Measurements from ENCODE around the gene UBE3C. TPM values are rescaled to one million over a fixed set of nuclear protein-coding genes. Genes with fewer than 3 reads are reported as not detected.
"Not testable (repeated sequence)": the region's sequence is repeated elsewhere in the genome, so short reads cannot be mapped to it uniquely, and the experiment has no call there.

UBE3C gene
- total RNA-seq, 1 donor from 2014 or later, result 65.3 TPM

DNA sequence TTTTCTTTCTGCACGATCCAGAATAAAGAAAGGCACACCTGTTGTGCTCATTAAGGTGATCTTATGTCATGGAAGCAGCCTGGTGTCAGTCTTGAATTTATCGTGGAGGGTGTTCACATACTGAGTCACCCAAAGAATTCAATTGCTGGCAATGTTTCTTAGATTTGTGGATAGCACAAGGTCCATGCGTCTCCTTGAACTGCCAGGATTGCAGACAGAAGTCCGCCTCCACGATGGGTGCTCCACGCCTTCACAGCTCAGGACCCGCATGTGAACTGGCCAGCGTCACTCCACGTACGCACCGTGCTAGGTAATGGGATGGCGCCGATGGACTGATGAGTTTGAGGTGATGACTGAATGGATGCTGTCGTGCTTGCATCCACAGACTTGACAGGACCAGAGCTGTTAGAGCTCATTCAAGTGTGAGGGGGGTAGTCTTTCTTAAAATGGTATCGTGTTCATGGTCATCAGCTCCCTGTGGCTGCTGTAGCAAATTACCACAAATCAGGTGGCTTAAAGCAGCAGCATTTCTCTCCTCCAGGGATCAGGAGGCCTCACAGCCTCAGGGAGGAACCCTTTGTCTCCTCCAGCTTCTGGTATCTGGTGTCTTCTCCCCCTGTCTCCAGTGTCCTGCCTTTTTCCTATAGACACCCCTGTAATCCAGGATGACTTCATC lies 132.7 kb downstream of the UBE3C start:
- no peaks in the 10 kb centered on the region for H3K27me3 Mint-ChIP-seq
- ATAC-seq (ENCODE audit: low read depth) (no peak), DNase-seq (no peak)
- peaks cover 34% of the 10 kb centered on the region for H3K36me3 Mint-ChIP-seq (ENCODE audit: low read depth)
- peaks cover 3% of the 10 kb centered on the region for H3K4me1 Mint-ChIP-seq
- H3K9me3 Mint-ChIP-seq, result no peaks in the 10 kb centered on the region
- intact Hi-C loops (cut with micrococcal nuclease), result loop anchor here (10.0 kb wide), 1 partner anchor 367 kb away; no protein-coding TSS in a partner anchor
- TF ChIP-seq, protein P1, sequence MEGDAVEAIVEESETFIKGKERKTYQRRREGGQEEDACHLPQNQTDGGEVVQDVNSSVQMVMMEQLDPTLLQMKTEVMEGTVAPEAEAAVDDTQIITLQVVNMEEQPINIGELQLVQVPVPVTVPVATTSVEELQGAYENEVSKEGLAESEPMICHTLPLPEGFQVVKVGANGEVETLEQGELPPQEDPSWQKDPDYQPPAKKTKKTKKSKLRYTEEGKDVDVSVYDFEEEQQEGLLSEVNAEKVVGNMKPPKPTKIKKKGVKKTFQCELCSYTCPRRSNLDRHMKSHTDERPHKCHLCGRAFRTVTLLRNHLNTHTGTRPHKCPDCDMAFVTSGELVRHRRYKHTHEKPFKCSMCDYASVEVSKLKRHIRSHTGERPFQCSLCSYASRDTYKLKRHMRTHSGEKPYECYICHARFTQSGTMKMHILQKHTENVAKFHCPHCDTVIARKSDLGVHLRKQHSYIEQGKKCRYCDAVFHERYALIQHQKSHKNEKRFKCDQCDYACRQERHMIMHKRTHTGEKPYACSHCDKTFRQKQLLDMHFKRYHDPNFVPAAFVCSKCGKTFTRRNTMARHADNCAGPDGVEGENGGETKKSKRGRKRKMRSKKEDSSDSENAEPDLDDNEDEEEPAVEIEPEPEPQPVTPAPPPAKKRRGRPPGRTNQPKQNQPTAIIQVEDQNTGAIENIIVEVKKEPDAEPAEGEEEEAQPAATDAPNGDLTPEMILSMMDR (IDR thresholded peaks at IDR 0.05), result no peak
- POLR2A ChIA-PET, result interaction anchor here (0.7 kb wide), 1 partner anchor 116 kb away, joined by 3 read pairs; no protein-coding TSS in a partner anchor
- no peak overlapping the region for H3K27ac Mint-ChIP-seq
- CTCF ChIA-PET, result no interaction called here
- H3K4me3 Mint-ChIP-seq, result no peak overlapping the region

DNA sequence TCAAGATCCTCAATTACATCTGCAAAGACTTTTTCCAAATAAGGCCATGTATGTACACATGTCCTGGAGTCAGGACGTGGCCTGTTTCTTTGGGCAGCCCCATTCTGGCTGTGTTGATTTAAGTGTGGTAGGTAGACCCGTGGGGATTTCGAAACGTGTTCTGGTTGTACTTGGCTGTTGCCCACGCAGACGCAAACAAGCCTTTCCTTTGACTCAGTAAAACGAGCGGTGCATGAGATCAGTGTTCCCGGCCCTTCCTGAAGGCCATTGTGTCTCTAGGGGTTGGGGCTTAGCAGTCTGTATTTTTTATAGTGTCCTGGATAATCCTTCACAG lies 133.2 kb downstream of the UBE3C start:
- no peak for DNase-seq
- H3K27ac Mint-ChIP-seq, result no peak overlapping the region
- POLR2A ChIA-PET, result interaction anchor here (0.7 kb wide), 1 partner anchor 115 kb away, joined by 3 read pairs; no protein-coding TSS in a partner anchor
- H3K36me3 Mint-ChIP-seq (ENCODE audit: low read depth), result peaks cover 32% of the 10 kb centered on the region
- H3K4me3 Mint-ChIP-seq, result no peak overlapping the region
- no peaks in the 10 kb centered on the region for H3K27me3 Mint-ChIP-seq
- intact Hi-C loops (cut with micrococcal nuclease), result loop anchor here (10.0 kb wide), 1 partner anchor 367 kb away; no protein-coding TSS in a partner anchor
- TF ChIP-seq, protein P1 (IDR thresholded peaks at IDR 0.05), result no peak
- CTCF ChIA-PET, result interaction anchor here (0.7 to 0.8 kb wide), 2 partner anchors 62 to 65 kb away, joined by 3 read pairs; no protein-coding TSS in a partner anchor
- no peaks in the 10 kb centered on the region for H3K9me3 Mint-ChIP-seq
- no peak for ATAC-seq (ENCODE audit: low read depth)
- peaks cover 3% of the 10 kb centered on the region for H3K4me1 Mint-ChIP-seq

DNA sequence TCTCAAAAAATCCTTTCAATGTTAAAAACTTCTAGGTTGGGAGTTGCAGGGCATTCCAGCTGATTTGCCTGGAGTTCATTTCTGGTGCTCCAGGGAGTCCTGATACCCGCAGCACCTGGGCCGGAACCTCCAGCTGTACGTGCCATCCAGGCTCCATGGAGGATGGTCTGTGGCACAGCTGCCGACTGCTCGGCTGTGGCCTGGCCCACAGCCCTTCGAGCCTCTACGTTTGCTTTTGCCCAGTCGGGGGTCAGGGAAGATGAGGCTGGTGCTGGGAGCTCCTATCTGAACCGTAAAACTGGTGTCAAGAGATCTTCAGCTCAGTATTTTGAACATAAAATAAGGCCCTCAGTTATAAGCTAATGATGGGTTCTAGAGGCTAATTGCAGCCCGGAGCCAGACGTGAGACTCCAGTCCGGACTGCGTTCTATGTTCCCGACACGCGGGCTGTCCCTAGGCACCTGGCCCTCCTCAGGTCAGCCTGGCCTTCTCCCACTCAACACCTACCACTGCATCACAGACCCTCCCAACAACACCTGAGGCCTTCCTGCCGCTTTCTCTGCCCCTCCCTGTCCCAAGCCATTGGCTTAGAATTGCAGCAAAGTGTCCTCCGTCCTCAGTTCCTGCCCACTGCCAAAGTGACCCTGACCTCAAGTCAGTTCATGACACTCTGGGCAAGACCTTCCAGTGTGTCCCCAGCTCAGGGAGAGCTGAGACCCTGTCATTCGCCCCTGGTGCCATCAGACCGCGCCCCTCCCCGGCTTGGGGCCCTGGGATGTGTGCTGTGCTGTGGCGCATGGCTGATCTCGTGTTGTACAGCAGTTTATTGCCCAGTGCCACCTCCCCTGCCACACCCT lies 133.9 kb downstream of the UBE3C start:
- CTCF ChIA-PET, result interaction anchor here (0.7 to 1.6 kb wide), 3 partner anchors 61 to 66 kb away, joined by 3 to 9 read pairs (median 3); no protein-coding TSS in a partner anchor
- ATAC-seq (ENCODE audit: low read depth), result no peak
- Mint-ChIP-seq H3K36me3 (ENCODE audit: low read depth) (peaks cover 29% of the 10 kb centered on the region), H3K4me1 (peaks cover 3% of the 10 kb centered on the region), H3K27me3 (no peaks in the 10 kb centered on the region), H3K27ac (no peak overlapping the region), H3K9me3 (no peaks in the 10 kb centered on the region), H3K4me3 (no peak overlapping the region)
- no peak for DNase-seq
- POLR2A ChIA-PET, result no interaction called here
- TF ChIP-seq, protein P1 (IDR thresholded peaks at IDR 0.05), result no peak
- intact Hi-C loops (cut with micrococcal nuclease), result loop anchor here (1.0 to 10.0 kb wide), 3 partner anchors 30 to 368 kb away; no protein-coding TSS in a partner anchor

DNA sequence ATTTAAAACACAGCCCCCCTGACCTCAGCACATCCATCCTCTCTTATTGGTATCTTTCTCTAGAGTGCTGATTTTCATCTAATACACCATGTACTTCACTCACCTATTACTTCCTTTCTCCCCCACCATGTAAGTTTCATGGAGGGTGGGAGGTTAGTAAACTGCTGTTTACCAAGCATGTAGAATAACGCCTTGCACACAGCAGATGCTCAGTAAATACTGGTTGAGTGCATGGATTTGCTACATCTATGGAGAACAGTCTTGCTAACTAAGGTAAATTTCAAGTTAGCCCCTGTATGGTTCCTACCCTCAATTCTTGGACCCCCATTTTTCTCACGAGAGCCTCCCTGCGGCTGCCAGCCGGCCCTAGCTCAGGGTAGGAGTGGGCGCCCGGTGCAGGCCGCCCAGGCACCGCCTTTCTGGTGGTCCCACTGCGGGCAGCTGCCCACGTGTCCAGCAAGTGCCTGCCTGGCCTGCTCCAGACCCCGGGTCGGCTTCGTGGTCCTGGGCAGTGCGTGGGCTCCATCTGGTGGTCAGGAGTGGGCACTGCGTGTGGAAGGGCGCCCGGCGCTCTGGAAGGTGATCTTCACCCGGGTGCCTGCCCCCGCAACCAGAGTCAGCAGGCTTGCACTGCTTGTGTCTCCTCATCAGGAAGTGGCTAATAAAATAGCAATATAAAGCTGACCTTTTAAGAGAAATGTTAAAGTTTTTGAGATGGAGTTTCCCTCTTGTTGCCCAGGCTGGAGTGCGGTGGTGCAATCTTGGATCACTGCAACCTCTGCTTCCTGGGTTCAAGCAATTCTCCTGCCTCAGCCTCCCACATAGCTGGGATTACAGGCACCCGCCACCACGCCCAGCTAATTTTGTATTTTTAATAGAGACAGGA lies 134.7 kb downstream of the UBE3C start:
- no peak overlapping the region for H3K27ac Mint-ChIP-seq
- TF ChIP-seq, protein P1 (IDR thresholded peaks at IDR 0.05), result peak; percentile 42
- H3K4me3 Mint-ChIP-seq, result no peak overlapping the region

GRCh38 chr7:157274094-157274634 lies 135.4 kb downstream of the UBE3C start:
- H3K27me3 Mint-ChIP-seq; H3K9me3 Mint-ChIP-seq; ATAC-seq (ENCODE audit: low read depth); POLR2A ChIA-PET; H3K4me1 Mint-ChIP-seq; H3K27ac Mint-ChIP-seq; H3K4me3 Mint-ChIP-seq; DNase-seq: not testable (repeated sequence)
- intact Hi-C loops (cut with micrococcal nuclease), result loop anchor here (10.0 kb wide), 1 partner anchor 369 kb away; no protein-coding TSS in a partner anchor
- CTCF ChIA-PET, result interaction anchor here (0.8 to 1.9 kb wide), 3 partner anchors 23 to 305 kb away, joined by 3 to 9 read pairs (median 7); no protein-coding TSS in a partner anchor
- H3K36me3 Mint-ChIP-seq (ENCODE audit: low read depth), result peaks cover 16% of the 10 kb centered on the region

More for the DNA sequence above, 134.7 kb downstream of the UBE3C start:
- DNase-seq, result peak; percentile 61
- peaks cover 20% of the 10 kb centered on the region for H3K36me3 Mint-ChIP-seq (ENCODE audit: low read depth)
- POLR2A ChIA-PET, result no interaction called here
- intact Hi-C loops (cut with micrococcal nuclease), result loop anchor here (1.0 to 10.0 kb wide), 3 partner anchors 29 to 369 kb away; no protein-coding TSS in a partner anchor
- CTCF ChIA-PET, result interaction anchor here (0.8 to 1.9 kb wide), 3 partner anchors 22 to 304 kb away, joined by 3 to 9 read pairs (median 7); no protein-coding TSS in a partner anchor
- peak; percentile 96 for ATAC-seq (ENCODE audit: low read depth)
- peaks cover 5% of the 10 kb centered on the region for H3K4me1 Mint-ChIP-seq
- H3K9me3 Mint-ChIP-seq, result no peaks in the 10 kb centered on the region
- peaks cover 2% of the 10 kb centered on the region for H3K27me3 Mint-ChIP-seq

Data from activated B cell treated with CpG ODN at 0.5 μM for 24 hours (primary cell).